Measurements from ENCODE around the gene ABCA13. TPM values are rescaled to one million over a fixed set of nuclear protein-coding genes. Genes with fewer than 3 reads are reported as not detected.
"Not testable (repeated sequence)": the region's sequence is repeated elsewhere in the genome, so short reads cannot be mapped to it uniquely, and the experiment has no call there.

The ABCA13 gene
- polyA plus RNA-seq, 3 donors: 0.10 to 0.41 (median 0.37) TPM

- no peak overlapping the region for H3K9ac ChIP-seq (ENCODE audit: insufficient read depth, low read length, poor library complexity, severe bottlenecking)
- TF ChIP-seq CTCF (IDR thresholded peaks at IDR 0.05): no peak
- no peak overlapping the region for H3K4me3 Mint-ChIP-seq
- H3K36me3 ChIP-seq (replicated peaks in 1 of 2; ENCODE audit: control insufficient read depth in 1 of 2, insufficient read depth in 2 of 2, low read length in 2 of 2): no peaks in the 10 kb centered on the region
- H4K20me1 ChIP-seq (ENCODE audit: insufficient read depth, low read length): no peaks in the 10 kb centered on the region
- no peak overlapping the region for H3K4me2 ChIP-seq (replicated peaks; ENCODE audit: extremely low read depth, low read length, poor library complexity, severe bottlenecking)
- intact Hi-C loops (cut with micrococcal nuclease): no loop called here
- H3K27me3 Mint-ChIP-seq (ENCODE audit: low read depth in 3 of 3): peaks cover 0 to 4% (median 1%) of the 10 kb centered on the region in 3 donors
- WGBS (ENCODE audit: insufficient coverage): 100% methylated on average over 2 of the region's 4 CpGs
- no peaks in the 10 kb centered on the region for H3K27me3 ChIP-seq (ENCODE audit: control insufficient read depth in 2 of 2, insufficient read depth in 2 of 2, low read length in 2 of 2)
- H3K79me2 ChIP-seq (ENCODE audit: insufficient read depth, low read length): no peaks in the 10 kb centered on the region
- H3K36me3 Mint-ChIP-seq: no peaks in the 10 kb centered on the region
- H3K27ac ChIP-seq (ENCODE audit: low read depth in 1 of 2, low read length in 2 of 2): no peak overlapping the region
- H2AFZ ChIP-seq (ENCODE audit: insufficient read depth, low read depth, low read length, poor library complexity, severe bottlenecking): no peak overlapping the region
- no peak overlapping the region for H3K4me3 ChIP-seq (replicated peaks in 1 of 3; ENCODE audit: low read depth in 2 of 3, low read length in 3 of 3)
- no peaks in the 10 kb centered on the region for H3K4me1 Mint-ChIP-seq
- H3K27ac Mint-ChIP-seq: no peak overlapping the region
- no peaks in the 10 kb centered on the region for H3K9me3 ChIP-seq (replicated peaks in 1 of 2; ENCODE audit: control insufficient read depth in 1 of 2, insufficient read depth in 1 of 2, low read length in 2 of 2)
- H3K9me3 Mint-ChIP-seq: peaks cover 0 to 5% (median 0%) of the 10 kb centered on the region in 7 donors
- H3K4me1 ChIP-seq (ENCODE audit: control insufficient read depth in 1 of 2, insufficient read depth in 2 of 2, low read length in 2 of 2): no peaks in the 10 kb centered on the region
- no peak for DNase-seq
Measured at GRCh38 chr7:48147078-48147591, 24.1 kb upstream of the ABCA13 start.

- intact Hi-C loops (cut with micrococcal nuclease); H3K36me3 ChIP-seq (replicated peaks in 1 of 2; ENCODE audit: control insufficient read depth in 1 of 2, insufficient read depth in 2 of 2, low read length in 2 of 2); H3K27me3 ChIP-seq (ENCODE audit: control insufficient read depth in 2 of 2, insufficient read depth in 2 of 2, low read length in 2 of 2); H3K4me1 Mint-ChIP-seq; H3K9ac ChIP-seq (ENCODE audit: insufficient read depth, low read length, poor library complexity, severe bottlenecking); H3K9me3 Mint-ChIP-seq; H3K79me2 ChIP-seq (ENCODE audit: insufficient read depth, low read length); H3K9me3 ChIP-seq (replicated peaks in 1 of 2; ENCODE audit: control insufficient read depth in 1 of 2, insufficient read depth in 1 of 2, low read length in 2 of 2); H3K4me3 ChIP-seq (replicated peaks in 1 of 3; ENCODE audit: low read depth in 2 of 3, low read length in 3 of 3); H3K27me3 Mint-ChIP-seq (ENCODE audit: low read depth in 3 of 3); H3K4me3 Mint-ChIP-seq; H3K4me2 ChIP-seq (replicated peaks; ENCODE audit: extremely low read depth, low read length, poor library complexity, severe bottlenecking); H3K27ac ChIP-seq (ENCODE audit: low read depth in 1 of 2, low read length in 2 of 2); H3K36me3 Mint-ChIP-seq; H3K4me1 ChIP-seq (ENCODE audit: control insufficient read depth in 1 of 2, insufficient read depth in 2 of 2, low read length in 2 of 2); DNase-seq; H4K20me1 ChIP-seq (ENCODE audit: insufficient read depth, low read length); H2AFZ ChIP-seq (ENCODE audit: insufficient read depth, low read depth, low read length, poor library complexity, severe bottlenecking): not testable (repeated sequence)
- WGBS (ENCODE audit: insufficient coverage): 100% methylated on average over 1 of the region's 7 CpGs
- peak overlapping the region in 1 of 7 donors; percentile 28 for H3K27ac Mint-ChIP-seq
Measured at GRCh38 chr7:48147690-48148089, 23.6 kb upstream of the ABCA13 start.
